Ramos (cell line): ENCODE results near the gene RPA1.

Source experiments
- in situ Hi-C: fragments of 300-500 bp; cut with MboI; formaldehyde crosslinking; loops from one replicate; pipeline ENCODE4 v1.14.3; 2022; ENCODE audit warnings: low sequenced_read_pairs; ENCODE audit not compliant: unreplicated experiment

RPA1 gene

GRCh38 chr17:1934901-1935300, 105.1 kb downstream of the RPA1 start:
- in situ Hi-C loops, result no loop called here

DNA sequence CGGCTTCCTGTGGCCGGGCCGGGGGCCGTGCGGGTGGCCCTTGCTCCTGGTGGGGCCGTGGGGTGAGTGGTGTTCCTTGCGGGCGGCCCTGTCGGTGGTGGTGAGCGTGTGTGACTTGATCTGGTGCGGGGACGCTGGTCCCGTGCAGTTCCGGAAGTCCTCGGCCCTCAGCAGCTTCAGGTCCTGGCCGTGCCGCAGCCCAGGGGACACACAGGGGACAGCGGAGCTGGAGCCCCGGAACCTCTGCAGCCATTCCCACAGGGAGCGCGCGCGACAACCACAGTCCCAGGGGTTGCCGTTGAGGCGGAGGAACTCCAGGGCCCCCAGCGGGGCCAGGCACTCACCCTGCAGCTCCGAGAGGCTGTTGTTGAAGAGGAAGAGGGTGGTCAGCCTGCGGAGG, 107.0 kb downstream of the RPA1 start:
- in situ Hi-C loops, result no loop called here

- in situ Hi-C loops, result no loop called here
These were observed 107.7 kb downstream of the RPA1 start for GRCh38 chr17:1937461-1937860.

- in situ Hi-C loops, result no loop called here
These were observed 110.4 kb downstream of the RPA1 start for GRCh38 chr17:1939981-1940809.

- in situ Hi-C loops, result no loop called here
These were observed 111.0 kb downstream of the RPA1 start for GRCh38 chr17:1940810-1941185.

DNA sequence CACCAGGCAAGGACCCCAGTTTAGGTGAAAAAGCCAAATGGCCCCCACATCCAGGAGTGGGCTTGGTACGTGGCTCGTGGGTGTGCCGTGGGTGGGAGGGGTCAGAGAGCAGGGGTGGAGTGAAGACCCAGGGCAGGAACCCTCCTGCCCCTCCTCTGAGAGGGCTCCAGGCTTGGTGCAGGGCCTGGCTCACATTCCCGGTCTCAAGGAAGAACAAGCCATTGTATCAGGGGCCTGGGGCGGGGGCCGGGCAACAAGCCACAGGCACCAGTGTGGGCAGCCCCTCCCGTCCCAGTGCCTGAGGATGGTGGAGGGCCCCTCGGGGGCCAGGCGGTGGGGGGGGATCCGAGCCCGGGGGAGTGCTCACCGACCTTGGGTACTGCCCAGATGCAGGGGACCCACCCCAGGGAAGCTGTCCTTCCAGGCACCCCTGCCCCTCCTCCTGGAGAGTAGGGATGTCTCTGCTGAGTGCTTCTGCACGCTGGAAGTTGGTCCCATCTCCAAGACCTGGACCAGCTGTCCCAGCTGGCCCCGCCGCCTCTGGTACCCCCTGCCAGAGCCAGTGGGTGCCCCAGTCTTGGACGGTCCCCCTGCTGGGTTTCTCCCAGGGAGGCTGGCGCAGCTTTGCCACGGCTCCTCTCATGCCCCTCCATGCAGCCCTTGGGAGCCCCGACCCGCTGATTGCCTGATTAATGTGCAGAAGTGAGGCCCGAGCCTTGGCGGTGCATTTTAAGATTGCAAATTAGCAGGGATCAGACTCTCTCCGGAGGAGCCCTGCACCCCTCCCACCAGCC, 111.7 kb downstream of the RPA1 start:
- in situ Hi-C loops, result no loop called here

DNA sequence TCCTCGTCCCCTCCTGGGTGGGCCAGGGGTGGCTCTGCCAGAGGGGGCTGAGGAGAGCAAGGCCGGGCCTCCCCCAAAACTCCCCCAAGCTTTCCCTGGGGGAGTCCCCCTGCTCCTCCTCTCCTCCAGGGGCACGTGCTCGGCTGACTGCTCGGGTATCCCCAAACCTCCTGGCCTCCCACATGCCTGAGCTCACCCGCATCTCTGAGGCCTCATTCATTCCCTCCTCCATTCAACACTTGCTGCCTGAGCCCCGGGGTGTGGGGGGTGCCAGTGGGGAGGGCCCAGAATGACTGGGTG, 112.2 kb downstream of the RPA1 start:
- in situ Hi-C loops, result no loop called here

- in situ Hi-C loops, result no loop called here
These were observed 113.0 kb downstream of the RPA1 start for GRCh38 chr17:1942666-1943435.

- in situ Hi-C loops, result no loop called here
These were observed 113.6 kb downstream of the RPA1 start for GRCh38 chr17:1943436-1943831.

GRCh38 chr17:1945621-1946020, 115.8 kb downstream of the RPA1 start:
- in situ Hi-C loops, result no loop called here

- in situ Hi-C loops, result no loop called here
These were observed 116.5 kb downstream of the RPA1 start for GRCh38 chr17:1946021-1946932.

GRCh38 chr17:1947229-1947742, 117.5 kb downstream of the RPA1 start:
- in situ Hi-C loops, result no loop called here

DNA sequence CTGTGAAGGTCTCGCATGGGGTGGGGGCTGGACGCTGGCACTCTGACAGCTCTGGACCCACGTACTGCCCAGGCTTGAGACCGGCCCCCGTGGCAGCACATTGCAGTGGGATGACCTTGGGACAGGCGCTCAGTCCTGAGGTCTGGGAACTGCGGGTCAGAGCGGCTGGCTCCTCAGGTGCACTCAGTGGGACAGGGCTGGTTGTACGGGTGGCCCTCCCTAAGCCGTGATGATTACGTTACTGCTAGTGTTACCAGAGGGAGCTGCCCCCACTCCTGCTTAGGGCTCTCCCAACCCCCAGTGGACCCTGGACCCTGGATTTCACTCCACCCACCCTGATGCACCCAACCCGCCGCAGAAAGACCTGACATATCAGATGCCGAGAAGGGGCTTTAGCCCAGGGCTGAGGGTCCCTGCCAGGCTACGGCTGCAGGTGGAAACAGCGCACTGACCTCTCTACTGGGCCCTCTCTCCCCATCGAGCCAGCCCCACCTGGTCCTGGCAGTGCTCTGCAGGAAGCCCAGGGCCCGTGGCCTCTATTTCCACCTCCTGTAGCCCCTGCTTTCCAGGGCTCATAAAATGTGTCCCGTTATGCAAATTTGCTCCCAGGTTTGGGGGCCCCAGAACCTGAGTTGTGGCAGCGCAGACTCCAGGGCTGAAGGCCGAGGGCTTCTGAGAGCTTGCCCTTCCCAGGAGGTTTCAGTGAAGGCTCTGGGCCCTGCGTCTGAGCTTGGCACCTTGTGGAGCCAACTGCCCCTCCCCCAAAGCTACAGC, 118.1 kb downstream of the RPA1 start:
- in situ Hi-C loops, result no loop called here

DNA sequence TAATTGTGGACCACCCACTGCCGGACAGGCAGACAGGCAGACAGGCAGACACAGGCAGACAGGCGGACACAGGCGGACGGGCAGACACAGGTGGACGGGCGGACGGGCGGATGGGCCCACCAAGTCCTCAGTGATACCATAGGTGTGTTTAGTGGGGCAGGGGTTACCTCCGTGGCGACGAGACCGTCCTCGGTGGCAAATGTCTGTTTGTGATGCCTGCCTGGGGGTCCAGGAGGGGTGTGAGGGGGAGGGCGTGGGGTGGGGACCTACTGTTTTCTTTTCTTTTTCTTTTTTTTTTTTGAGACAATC, 118.7 kb downstream of the RPA1 start:
- in situ Hi-C loops, result no loop called here
